Fibroblast of mammary gland (primary cell): Measurements from ENCODE around the gene PDP2.

Source experiments
- DNase-seq: peaks from one replicate; pipeline ENCODE4 v3.0.0-alpha.2; 2010; ENCODE audit warnings: low read depth
- H3K4me3 ChIP-seq: 2 replicates; pipeline ENCODE4 v1.5.1; 2011; ENCODE audit warnings: low read depth, mild to moderate bottlenecking, low read length, moderate library complexity; ENCODE audit not compliant: control insufficient read depth
- CTCF ChIP-seq: conservative IDR thresholded peaks from 2 replicates; pipeline ENCODE4 v1.5.1; 2011; ENCODE audit warnings: low read depth, low read length, inconsistent platforms; ENCODE audit not compliant: control insufficient read depth, insufficient read depth

PDP2 gene

GRCh38 chr16:66906916-66907836, 26.9 kb downstream of the PDP2 start:
- no peak overlapping the region for H3K4me3 ChIP-seq
- no peak for TF ChIP-seq CTCF
- no peak for DNase-seq

- TF ChIP-seq CTCF = no peak
- no peak overlapping the region for H3K4me3 ChIP-seq
- no peak for DNase-seq
Observed at GRCh38 chr16:66908116-66908515, 27.8 kb downstream of the PDP2 start.

GRCh38 chr16:66908762-66909559, 28.6 kb downstream of the PDP2 start:
- H3K4me3 ChIP-seq = no peak overlapping the region
- DNase-seq = no peak
- TF ChIP-seq CTCF = no peak

GRCh38 chr16:66910175-66910940, 30.0 kb downstream of the PDP2 start:
- no peak for DNase-seq
- TF ChIP-seq CTCF = no peak
- H3K4me3 ChIP-seq = no peak overlapping the region

- DNase-seq = no peak
- no peak overlapping the region for H3K4me3 ChIP-seq
- TF ChIP-seq CTCF = no peak
Observed at GRCh38 chr16:66911112-66911511, 30.8 kb downstream of the PDP2 start.

- H3K4me3 ChIP-seq = no peak overlapping the region
- no peak for TF ChIP-seq CTCF
- no peak for DNase-seq
Observed at GRCh38 chr16:66911801-66912200, 31.5 kb downstream of the PDP2 start.
